Head of caudate nucleus (tissue), 42 donors: Measurements from ENCODE around the gene JPH4.
A peak's percentile ranks its signal among the peaks of the same experiment; 100 is the strongest.
"Not testable (repeated sequence)": the region's sequence is repeated elsewhere in the genome, so short reads cannot be mapped to it uniquely, and the experiment has no call there.

Experiments
- DNase-seq, 42 donors: peaks; one replicate each; pipeline versions ENCODE4 v3.0.0 to v3.0.0-alpha.2; 2020 to 2021; ENCODE audit warnings: mixed read lengths in 7 of 42
- intact Hi-C: fragments of 100-400 bp; cut with DNase I; formaldehyde crosslinking; loops from one replicate; pipeline ENCODE4 v1.15.0; 2022

Gene JPH4

GRCh38 chr14:23583761-23584526 is 5.4 kb upstream of the JPH4 start:
- intact Hi-C loops, result not testable (repeated sequence)
- peak in 2 of 42 donors; percentile 1 for DNase-seq

DNA sequence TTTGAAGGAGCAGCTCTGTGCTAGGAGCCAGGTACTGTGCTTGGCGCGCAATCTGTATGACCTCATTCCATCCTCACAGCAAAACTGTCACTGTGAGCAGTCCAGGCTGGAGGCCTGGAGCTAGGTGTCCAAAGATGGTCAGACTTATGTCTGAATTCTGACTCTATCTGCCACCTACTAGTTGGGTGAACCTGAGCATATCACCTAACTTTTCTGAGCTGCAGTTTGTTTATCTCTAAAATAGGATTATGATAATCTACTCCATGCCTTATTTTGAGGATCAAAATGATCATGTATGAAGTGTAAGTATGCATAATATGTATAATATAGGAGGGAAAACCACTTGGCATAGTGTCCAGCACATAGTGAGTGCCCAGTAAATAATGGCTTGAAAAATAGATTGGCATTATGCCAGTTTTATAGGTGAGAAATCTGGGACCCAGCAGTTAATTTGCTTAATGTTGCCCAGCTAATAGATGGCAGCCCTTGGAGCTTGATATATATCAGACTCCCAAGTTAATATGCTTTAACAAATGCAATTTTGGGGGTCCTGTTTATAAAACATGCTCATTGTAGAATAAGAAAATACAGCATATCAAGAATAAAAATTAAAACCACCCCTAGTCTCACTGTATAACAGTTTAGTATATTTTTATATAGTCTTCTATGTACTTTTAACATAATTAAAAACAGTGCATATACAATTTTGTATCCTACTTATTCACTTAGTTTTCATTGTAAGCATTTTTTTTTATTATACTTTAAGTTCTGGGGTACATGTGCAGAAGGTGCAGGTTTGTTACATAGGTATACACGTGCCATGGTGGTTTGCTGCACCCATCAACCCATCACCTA is 4.5 kb upstream of the JPH4 start:
- intact Hi-C loops, result no loop called here
- peak in 2 of 42 donors; percentile 1 for DNase-seq

- DNase-seq, result peak in 1 of 42 donors; percentile 25
- intact Hi-C loops, result no loop called here
Measured at GRCh38 chr14:23580948-23581281, 2.3 kb upstream of the JPH4 start.

DNA sequence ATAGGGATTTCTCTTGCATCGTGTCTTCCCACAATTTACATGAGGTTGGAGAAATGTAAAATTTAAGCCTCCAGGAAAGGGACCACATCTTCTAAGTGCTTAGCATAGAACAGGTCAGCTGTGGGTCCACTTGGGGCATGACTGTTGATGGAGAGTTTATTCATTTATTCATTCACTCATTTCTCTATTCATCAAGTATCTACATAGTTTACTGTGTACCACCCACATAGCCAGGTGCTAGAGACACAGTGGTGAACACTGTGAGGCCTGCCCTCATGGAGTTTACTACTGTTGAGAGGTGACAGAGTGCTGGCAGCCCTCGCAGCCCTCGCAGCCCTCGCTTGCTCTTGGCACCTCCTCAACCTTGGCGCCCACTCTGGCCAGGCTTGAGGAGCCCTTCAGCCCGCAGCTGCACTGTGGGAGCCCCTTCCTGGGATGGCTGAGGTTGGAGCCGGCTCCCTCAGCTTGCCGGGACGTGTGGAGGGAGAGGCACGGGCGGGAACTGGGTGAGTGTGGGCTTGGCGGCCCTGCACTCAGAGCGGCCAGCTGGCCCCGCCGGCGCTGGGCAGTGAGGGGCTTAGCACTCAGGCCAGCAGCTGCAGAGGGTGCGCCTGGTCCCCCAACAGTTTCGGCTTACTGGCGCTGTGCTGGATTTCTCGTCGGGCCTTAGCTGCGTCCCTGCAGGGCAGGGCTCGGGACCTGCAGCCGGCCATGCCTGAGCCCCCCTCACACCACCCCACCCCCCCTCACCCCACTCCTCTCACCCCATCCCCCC is 1.7 kb upstream of the JPH4 start:
- intact Hi-C loops, result no loop called here
- peak in 2 of 42 donors; percentile 10 to 22 for DNase-seq

DNA sequence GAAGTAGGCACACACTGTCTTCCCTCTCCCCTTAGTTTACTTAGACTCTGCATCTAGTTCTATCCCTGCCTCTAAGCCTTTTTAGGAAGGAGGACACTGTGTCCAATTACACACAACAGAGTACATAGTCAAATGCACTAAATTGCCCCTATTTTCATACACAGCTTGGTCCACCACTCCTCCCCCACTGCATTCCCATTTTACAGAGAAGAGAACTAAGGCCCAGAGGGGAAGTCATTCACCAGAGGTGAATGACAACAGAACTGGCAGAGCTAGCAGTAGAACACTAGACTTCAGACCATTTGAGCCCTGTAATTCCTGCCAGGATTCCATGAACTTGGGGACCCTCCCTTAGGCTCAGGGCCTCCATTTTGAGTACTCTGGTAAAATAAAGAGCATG is 1.1 kb upstream of the JPH4 start:
- intact Hi-C loops, result no loop called here
- DNase-seq, result peak in 3 of 42 donors; percentile 2 to 6 (median 3)

GRCh38 chr14:23579311-23579630 is 681 bp upstream of the JPH4 start:
- intact Hi-C loops, result no loop called here
- peak in 1 of 42 donors; percentile 34 for DNase-seq

DNA sequence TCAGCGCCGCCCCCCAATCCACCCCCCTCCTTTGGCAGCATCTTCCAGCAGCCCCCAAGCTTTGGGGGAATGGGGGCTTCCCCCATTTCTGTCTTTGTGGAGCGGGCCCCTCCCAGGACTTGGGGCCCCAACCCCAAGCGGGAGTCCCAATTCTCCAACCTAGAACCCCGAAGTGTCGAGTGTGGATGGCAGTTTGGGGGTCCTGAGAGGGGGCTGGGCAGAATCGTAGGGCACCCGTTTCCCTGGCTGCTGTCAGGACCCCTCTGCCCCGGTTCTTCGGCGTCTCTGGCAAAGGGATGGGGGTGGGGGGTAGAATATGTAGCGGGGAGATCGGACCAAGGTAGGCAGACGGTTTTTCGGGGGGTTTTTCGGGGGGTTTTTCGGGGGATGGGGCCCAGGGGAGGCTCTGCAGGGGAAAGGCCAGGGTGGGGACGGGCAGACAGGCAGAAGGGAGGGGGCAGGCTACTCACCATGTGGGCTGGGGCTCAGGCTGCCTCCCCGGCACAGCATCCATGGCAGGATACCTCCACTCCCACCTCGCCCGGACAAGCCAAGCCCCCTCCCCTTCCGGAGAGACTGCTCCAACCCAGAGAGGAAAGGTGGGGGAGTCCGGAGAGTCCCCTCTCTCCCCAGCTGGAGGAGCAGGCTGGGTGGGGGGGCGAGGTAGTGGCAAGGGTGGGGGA is 739 bp downstream of the JPH4 start:
- intact Hi-C loops, result no loop called here

GRCh38 chr14:23577004-23577681 is 1.4 kb downstream of the JPH4 start:
- intact Hi-C loops, result no loop called here
- peak in 6 of 42 donors; percentile 26 to 55 (median 42) for DNase-seq

More for the DNA sequence above, 739 bp downstream of the JPH4 start:
- DNase-seq, result peak in 6 of 42 donors; percentile 23 to 57 (median 40)

GRCh38 chr14:23573384-23574015 is 5.1 kb downstream of the JPH4 start:
- intact Hi-C loops, result no loop called here
- DNase-seq, result peak in 34 of 42 donors; percentile 42 to 92 (median 72)

GRCh38 chr14:23572836-23573235 is 5.8 kb downstream of the JPH4 start:
- DNase-seq, result peak in 8 of 42 donors; percentile 13 to 56 (median 33)
- intact Hi-C loops, result no loop called here

- intact Hi-C loops, result no loop called here
- DNase-seq, result peak in 3 of 42 donors; percentile 16 to 33 (median 24)
Measured at GRCh38 chr14:23572524-23572828, 6.1 kb downstream of the JPH4 start.

GRCh38 chr14:23571701-23572523 is 6.7 kb downstream of the JPH4 start:
- intact Hi-C loops, result no loop called here

GRCh38 chr14:23570806-23571483 is 7.6 kb downstream of the JPH4 start:
- intact Hi-C loops, result no loop called here
- peak in 7 of 42 donors; percentile 3 to 40 (median 20) for DNase-seq

More at GRCh38 chr14:23571701-23572523, 6.7 kb downstream of the JPH4 start:
- peak in 8 of 42 donors; percentile 4 to 39 (median 26) for DNase-seq

GRCh38 chr14:23569443-23570151 is 9.0 kb downstream of the JPH4 start:
- peak in 41 of 42 donors; percentile 52 to 96 (median 82) for DNase-seq

GRCh38 chr14:23568600-23569331 is 9.8 kb downstream of the JPH4 start:
- intact Hi-C loops, result no loop called here
- peak in 16 of 42 donors; percentile 5 to 66 (median 48) for DNase-seq

More at GRCh38 chr14:23569443-23570151, 9.0 kb downstream of the JPH4 start:
- intact Hi-C loops, result no loop called here
